Tongue (tissue), 2 donors: ENCODE measurements around the gene C16orf92. TPM values are rescaled to one million over a fixed set of nuclear protein-coding genes. Genes with fewer than 3 reads are reported as not detected.
"Not testable (repeated sequence)": the region's sequence is repeated elsewhere in the genome, so short reads cannot be mapped to it uniquely, and the experiment has no call there.

ENCODE experiments used
- DNase-seq: peaks from one replicate; pipeline ENCODE4 v3.0.0-alpha.2; 2015
- total RNA-seq: library from RNA; depleted of rRNA; stranded (reverse); fragments of >200 nt; gene quantifications from one replicate; pipeline ENCODE4 v1.2.3, GENCODE V29; 2014

C16orf92 gene
- total RNA-seq, 1 donor from 2014 or later, result not detected

- DNase-seq, result no peak
Observed at GRCh38 chr16:30027588-30028437, 4.8 kb downstream of the C16orf92 start.

- DNase-seq, result peak; percentile 79
Observed at GRCh38 chr16:30028438-30029076, 5.6 kb downstream of the C16orf92 start.

DNA sequence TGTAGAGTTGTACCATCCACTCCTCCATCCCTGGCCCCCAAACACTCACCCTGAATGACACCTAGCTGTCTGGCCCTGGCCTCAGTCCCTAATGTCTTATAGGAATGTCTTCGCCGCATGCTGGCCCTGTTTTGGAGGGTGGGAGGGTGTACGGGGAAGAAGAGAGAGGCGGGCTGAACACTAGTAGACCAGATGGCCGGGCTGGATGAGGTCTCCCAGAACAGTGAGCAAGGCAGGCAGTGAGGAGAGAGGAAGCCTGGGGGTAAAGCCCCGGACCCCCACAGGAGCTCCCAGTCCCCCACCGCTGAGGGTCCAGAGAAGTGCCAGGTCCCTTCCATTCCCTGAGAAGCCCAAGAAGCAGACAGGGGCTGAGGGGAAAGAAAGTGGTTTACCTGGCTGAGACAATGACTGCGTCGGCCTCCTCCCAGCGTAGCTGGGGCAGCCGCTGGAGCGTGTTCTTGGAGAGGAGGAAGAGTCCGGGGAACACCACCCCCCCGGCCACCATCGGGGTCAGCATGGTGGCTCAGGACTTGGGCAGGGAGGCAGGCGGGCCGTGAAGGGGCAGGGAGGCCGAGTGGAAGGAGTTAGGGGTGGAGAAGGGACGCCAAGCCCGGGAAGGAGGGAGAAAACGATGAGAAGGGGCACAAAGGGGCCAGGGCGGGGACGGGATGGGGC, 7.2 kb downstream of the C16orf92 start:
- DNase-seq, result no peak

DNA sequence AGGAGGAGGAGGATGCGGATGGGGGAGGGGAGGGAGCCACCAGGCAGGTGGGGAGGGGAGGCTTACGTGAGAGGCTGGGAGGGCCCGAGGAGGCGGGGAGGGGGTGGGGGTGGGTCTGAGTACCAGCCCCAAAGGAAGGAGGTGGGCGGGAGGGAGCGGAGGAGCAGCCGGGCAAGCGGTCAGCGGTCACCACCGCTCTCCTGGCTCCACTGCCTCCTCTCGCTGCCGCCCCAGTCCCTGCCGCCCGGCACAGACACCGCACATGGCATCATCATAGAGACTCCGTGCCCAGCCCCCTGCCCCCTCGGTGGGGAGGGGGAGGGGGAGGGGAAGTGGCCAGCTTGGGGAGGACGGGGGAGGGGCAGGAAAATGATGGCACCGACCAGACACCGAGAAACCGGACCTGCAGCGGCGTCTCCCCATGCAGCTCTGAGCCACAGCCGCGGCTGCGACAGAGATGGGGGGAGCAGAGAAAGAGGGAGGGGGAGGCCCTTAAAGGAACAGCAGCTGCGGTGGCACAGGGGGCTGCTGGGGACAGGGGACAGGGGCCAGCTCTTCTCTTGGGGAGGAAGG, 7.9 kb downstream of the C16orf92 start, which contains the start of gene TLCD3B:
TSS of gene TLCD3B (minus strand) at position 431 of the 573 bp plus-strand sequence. CDS start 744 bp downstream, outside the sequence.
- no peak for DNase-seq

- no peak for DNase-seq
Observed at GRCh38 chr16:30031477-30031918, 8.5 kb downstream of the C16orf92 start.

DNA sequence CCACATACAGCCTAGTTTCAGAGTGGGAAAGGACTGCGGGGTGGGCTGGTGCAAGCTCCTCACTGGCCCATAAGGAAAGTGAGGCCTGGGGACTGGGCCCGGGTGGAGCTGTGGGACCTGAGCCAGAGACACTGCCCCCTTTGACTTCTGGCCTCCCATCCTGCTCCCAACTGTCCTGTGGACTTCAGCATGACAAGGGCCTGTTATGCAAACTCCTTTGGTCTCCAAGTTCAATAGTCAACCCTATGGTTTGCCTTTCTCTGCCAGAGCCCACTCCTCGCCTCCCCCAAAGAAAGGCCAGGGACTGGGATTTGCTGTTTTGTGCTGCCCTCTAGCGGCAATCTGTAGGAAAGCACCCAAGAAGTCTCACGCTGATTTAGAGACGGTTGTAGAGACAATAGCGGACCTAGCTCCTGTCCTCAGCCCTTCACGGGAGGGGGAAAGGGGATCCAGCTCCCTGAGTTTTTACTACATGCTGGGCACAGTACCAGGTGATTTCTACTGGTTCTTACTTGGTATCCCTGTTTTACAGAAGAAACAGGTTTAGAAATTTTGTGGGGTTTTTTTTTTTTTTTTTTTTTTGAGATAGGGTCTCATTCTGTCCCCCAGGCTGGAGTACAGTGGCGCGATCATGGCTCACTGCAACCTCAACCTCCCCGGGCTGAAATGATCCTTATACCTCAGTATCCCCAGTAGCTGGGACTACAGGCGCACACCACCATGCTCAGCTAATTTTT, 9.3 kb downstream of the C16orf92 start:
- peak; percentile 77 for DNase-seq

GRCh38 chr16:30033270-30033669, 10.3 kb downstream of the C16orf92 start:
- no peak for DNase-seq

GRCh38 chr16:30040221-30040620, 17.2 kb downstream of the C16orf92 start:
- DNase-seq, result no peak

DNA sequence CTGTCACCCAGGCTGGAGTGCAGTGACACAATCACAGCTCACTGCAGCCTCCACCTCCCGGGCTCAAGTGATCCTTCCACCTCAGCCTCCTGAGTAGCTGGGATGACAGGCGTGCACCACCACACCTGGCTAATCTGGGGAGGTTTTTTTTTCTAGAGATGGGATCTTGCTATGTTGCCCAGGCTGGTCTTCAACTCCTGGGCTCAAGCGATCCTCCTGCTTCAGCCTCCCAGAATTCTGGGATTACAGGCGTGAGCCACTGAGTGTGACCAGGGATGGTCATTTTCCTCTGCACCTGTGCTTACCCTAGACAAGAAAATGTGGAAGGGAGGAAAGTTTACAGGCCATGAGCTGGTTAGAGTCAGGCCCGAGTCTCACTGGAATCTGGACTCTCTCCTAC, 17.7 kb downstream of the C16orf92 start:
- not testable (repeated sequence) for DNase-seq

GRCh38 chr16:30041841-30042240, 18.8 kb downstream of the C16orf92 start:
- peak; percentile 72 for DNase-seq

DNA sequence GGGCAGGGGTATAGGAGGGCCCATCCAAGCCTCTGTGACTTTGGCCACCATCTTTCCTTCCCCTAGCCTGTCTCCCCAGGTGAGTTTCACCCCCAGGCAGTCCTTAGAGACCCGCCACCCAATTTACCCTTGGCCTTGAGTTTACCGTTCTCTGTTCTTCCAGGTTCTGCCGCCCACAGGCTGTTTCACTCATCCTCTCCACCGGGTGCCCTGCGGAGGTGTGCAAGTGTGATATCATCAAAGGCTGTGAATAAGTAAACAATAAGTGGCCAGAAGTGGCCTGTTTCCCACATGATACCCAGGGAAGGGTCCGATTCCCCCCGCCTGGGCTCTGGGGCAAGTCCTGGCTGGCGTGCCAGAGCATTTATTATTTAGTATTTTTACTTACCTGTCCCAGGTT, 23.2 kb downstream of the C16orf92 start:
- no peak for DNase-seq

- DNase-seq, result no peak
Observed at GRCh38 chr16:30046588-30046987, 23.6 kb downstream of the C16orf92 start.

GRCh38 chr16:30049871-30050270, 26.9 kb downstream of the C16orf92 start:
- no peak for DNase-seq

DNA sequence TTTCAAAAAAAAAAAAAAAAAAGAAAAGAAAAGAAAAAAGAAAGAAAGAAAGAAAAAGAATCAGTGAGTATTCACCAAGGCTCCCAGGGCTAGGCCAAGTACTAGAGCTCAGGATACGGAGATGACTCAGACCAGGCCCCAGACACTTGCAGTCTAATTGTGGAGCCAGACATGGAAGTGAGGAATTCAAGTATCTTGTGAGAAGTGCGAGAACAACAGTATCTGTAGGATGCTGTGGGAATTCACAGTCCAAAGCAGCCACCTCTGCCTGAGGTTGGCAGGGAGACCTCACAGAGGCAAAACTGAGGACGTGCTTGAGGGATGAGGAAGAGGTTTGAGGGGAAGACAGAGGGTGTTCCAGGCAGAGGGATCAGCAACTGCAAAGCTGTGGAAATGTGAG, 28.5 kb downstream of the C16orf92 start:
- no peak for DNase-seq

DNA sequence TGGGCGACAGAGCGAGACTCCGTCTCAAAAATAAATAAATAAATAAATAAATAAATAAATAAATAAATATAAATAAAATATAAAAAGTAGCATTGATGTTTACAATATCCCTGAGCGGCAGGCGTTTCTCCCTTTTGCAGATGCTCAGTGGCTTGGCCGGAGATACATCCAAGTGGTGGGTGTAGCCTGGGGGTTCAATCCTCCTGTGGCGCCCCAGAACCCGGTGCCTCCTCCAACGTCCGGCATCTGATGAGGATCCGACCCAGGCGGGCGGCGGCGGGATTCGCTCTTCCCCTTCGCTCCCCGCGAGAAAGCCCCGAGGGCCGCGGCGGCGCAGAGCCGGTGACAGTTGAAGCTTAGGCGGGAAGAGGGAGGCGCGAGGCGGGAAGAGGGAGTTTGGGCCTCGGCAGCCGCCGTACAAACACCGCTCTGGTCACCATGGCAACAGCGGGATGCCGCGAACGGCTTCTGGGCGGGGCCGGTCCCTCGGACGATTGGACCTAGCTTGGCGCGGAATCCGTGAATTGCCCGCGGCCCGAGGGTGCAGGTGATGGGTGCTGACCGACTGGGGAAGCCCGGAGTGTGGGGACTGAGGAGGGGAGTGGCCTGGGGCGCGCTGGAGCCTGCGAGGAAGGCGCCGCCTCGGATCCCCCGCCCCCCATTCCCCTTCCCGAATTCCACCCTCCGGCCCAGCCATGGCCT, 29.8 kb downstream of the C16orf92 start:
- DNase-seq, result peak; percentile 95

GRCh38 chr16:30053376-30054015, 30.5 kb downstream of the C16orf92 start:
- peak; percentile 24 for DNase-seq

DNA sequence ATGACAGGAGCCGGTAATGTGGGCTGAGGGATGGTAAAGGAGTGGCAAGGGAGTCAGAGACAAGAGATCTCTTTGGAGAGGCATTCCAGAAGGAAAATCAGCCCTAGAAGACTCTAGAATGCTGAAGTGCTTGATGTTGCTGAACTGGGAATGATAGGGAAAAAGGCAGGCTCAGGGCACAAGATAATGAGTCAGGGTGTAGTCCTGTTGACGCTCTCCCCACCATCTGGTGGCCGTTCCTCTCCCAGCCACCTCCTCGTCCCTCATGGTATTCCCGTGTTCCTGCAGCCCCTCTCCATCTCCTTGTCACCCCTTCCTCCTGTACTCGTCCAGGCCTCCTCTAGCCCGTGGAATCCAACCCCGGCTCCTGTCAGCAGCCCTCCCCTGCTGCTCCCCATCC, 31.5 kb downstream of the C16orf92 start:
- DNase-seq, result no peak

- DNase-seq, result no peak
Observed at GRCh38 chr16:30054959-30055553, 32.1 kb downstream of the C16orf92 start.

- peak; percentile 86 for DNase-seq
Observed at GRCh38 chr16:30060346-30060745, 37.3 kb downstream of the C16orf92 start.
